Dermis blood vessel endothelial cell (primary cell): ENCODE results near the gene SIX2. TPM values are rescaled to one million over a fixed set of nuclear protein-coding genes. Genes with fewer than 3 reads are reported as not detected.
"Not testable (repeated sequence)": the region's sequence is repeated elsewhere in the genome, so short reads cannot be mapped to it uniquely, and the experiment has no call there.

Source experiments
- DNase-seq: peaks from one replicate; pipeline ENCODE4 v3.0.0; 2010
- total RNA-seq: library from RNA; depleted of rRNA; stranded (reverse); fragments of >200 nt; gene quantifications from 2 replicates; pipeline ENCODE4 v1.2.3, GENCODE V29; 2014

Gene SIX2
- 0.09 TPM in 1 of 2 replicates, not detected in the other for total RNA-seq

GRCh38 chr2:45009303-45009927 lies at the start of gene SIX2:
TSS of gene SIX2 (minus strand) at chr2:45009452. CDS start at chr2:45009110, 342 bp downstream.
- peak; percentile 93 for DNase-seq

DNA sequence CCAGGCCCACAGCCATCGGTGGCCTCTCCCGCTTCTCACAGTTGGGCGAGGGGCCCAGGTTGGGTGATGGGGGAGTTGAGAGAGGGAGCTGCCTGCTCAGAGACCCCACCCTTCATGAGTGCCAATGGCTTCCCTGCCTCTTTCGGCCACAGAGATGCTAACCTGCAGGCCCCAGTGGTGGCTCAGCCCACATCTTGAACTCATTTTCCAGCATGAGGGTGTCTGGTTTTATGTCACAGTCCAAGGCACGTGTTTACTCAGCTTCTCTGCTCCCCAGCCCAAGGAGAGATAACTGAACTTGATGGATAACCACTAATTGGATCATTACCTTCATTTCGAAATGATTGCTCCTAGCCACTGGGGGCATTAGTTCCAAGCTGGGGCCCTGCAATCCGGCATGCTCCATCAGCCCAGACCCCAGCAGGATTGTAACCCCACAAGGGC lies 45.9 kb upstream of the SIX2 start:
- DNase-seq, result no peak

- DNase-seq, result no peak
These were observed 44.7 kb upstream of the SIX2 start for GRCh38 chr2:45053966-45054365.

- DNase-seq, result no peak
These were observed 43.2 kb upstream of the SIX2 start for GRCh38 chr2:45052388-45052928.

DNA sequence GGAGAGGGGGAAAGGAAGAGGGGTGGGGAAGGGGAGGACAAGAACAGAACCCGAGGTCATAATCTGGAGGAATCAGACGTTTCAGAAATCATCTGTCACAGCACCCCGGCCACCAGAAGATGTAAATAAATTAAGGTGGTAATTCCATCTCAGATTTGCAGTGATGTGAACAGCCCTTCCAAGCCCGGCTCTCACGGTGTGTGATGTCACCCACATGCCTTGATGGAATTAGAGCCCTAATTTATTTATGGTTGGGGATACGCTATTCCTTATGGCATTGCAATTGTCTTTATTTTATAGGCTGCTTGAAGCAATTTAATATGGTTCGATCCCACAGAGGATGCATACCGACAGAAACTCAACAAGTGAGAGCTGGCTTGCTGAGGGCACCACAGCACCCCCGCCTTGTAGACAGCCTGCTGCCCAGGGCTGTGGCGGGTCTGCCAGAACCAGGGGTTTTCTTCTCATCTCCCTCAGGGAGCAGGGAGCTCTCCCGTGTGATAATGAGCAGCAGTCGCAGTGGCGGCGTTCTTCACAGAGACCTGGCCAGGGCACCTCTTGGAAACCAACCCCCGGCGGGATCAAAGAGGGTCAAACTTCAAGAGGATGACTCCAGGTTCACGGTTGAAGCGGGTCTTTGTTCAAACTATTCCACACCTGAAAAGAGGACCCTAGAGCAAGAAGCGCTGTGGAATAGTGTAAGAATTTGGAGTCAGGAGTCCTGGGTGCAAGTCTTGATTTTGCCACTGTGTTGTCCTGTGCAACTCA lies 40.5 kb upstream of the SIX2 start:
- no peak for DNase-seq

- DNase-seq, result no peak
These were observed 38.0 kb upstream of the SIX2 start for GRCh38 chr2:45047301-45047700.

GRCh38 chr2:45046786-45047185 lies 37.5 kb upstream of the SIX2 start:
- DNase-seq, result no peak

DNA sequence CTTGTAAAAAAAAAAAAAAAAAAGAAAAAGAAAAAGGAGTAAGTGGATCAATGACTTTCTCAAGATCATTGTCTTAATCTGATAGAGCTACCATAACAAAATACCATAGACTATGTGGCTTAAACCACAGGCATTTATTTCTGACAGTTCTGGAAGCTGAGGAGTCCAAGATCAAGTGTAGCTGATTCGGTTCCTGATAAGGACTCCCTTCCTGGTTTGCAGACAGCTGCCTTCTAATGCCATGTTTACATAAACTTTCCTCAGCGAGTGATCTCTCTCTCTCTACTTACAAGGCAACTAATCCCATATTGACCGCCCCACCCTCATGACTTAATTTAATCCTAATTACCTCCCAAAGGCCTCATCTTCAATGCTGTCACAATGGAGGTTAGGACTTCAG lies 36.5 kb upstream of the SIX2 start:
- DNase-seq, result no peak

DNA sequence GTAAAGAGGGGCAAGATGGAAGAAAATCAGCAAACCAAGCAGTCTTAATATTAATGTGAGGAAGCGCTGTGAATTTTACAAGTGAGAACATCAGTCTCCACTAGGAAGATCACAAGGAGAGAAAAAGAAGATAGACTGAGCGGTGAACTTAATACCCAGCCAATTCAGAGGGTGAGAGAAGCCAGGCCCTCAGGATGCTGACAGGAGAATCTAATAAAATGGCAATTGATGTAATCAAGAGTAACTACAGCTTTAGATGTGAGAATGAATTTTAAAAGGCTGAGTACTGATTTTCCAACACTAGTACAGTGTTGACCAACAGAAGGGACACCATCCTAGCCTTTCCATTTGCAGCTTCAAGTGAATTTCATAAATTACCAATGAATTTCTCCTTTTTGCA lies 35.7 kb upstream of the SIX2 start:
- no peak for DNase-seq

DNA sequence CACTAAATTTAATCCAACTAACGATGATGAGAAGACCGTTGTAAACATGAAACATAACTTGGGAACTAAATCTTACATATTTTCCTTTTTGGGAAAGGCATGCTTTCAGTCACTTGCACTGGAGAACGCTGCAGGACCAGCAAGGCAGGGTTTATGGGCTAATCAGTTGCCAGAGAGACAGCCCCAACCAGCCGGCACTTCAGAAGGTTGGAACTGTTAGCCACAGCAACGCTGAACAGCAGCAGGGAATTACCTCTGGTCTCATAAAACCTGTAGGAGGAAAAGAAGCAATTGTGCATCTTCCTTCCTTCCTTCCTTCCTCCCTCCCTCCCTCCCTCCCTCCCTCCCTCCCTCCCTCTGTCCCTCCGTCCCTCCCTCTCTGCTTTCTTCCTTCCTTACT lies 33.9 kb upstream of the SIX2 start:
- DNase-seq, result no peak

GRCh38 chr2:45042401-45042800 lies 33.1 kb upstream of the SIX2 start:
- DNase-seq, result no peak

- DNase-seq, result no peak
These were observed 31.5 kb upstream of the SIX2 start for GRCh38 chr2:45040786-45041185.

DNA sequence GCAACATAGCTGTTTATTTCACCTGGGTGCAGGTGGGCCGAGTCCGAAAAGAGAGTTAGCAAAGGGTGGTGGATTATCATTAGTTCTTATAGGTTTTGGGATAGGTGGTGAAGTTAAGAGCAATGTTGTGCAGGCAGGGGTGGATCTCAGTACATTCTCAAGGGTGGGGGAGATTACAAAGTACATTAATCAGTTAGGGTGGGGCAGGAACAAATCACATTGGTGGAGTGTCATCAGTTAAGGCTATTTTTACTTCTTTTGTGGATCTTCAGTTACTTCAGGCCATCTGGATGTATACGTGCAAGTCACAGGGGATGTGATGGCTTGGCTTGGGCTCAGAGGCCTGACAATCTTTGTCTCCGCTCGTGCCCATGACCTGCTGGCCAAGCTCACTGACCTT lies 30.6 kb upstream of the SIX2 start:
- not testable (repeated sequence) for DNase-seq

GRCh38 chr2:45038861-45039260 lies 29.6 kb upstream of the SIX2 start:
- not testable (repeated sequence) for DNase-seq

- no peak for DNase-seq
These were observed 24.1 kb upstream of the SIX2 start for GRCh38 chr2:45033302-45033701.

GRCh38 chr2:45031028-45031427 lies 21.8 kb upstream of the SIX2 start:
- no peak for DNase-seq

DNA sequence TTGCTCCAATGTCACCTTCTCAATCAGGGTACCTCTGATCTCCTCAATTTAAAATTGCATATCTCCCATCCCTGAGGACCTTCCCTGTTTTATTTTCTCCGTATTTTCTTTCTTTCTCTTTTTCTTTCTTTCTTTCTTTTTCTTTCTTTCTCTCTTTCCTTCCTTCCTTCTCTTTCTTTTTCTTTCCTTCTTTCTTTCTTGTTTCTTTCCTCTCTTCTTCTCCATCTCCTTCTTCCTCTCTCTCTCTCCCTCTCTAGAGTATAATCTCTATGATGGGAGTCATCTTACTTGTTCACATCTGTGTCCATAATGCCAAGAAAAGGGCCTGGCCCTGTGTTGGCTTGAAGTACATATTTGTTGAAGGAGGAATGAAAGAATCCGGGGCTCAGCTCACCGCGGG lies 21.3 kb upstream of the SIX2 start:
- no peak for DNase-seq

GRCh38 chr2:45029215-45029614 lies 20.0 kb upstream of the SIX2 start:
- no peak for DNase-seq

DNA sequence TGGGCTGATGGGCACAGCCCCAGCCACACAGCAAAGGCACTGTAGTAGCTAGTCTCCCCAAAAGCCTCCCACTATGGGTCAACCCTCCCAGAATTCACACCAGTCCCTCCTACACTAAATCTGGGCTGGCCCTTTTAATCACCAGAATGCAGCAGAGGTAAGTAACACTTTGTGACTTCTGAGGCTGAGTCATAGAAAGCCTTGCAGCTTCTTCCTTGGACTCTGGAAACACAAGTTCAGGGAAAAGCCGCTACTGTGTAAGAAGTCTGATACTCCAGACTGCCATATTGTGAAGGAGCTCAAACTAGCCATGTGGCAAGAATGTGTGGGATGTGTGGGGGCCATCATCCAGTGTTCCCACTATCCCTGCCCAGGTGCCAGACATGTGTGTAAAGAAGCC lies 19.0 kb upstream of the SIX2 start:
- DNase-seq, result no peak

GRCh38 chr2:45026924-45027450 lies 17.7 kb upstream of the SIX2 start:
- DNase-seq, result no peak

DNA sequence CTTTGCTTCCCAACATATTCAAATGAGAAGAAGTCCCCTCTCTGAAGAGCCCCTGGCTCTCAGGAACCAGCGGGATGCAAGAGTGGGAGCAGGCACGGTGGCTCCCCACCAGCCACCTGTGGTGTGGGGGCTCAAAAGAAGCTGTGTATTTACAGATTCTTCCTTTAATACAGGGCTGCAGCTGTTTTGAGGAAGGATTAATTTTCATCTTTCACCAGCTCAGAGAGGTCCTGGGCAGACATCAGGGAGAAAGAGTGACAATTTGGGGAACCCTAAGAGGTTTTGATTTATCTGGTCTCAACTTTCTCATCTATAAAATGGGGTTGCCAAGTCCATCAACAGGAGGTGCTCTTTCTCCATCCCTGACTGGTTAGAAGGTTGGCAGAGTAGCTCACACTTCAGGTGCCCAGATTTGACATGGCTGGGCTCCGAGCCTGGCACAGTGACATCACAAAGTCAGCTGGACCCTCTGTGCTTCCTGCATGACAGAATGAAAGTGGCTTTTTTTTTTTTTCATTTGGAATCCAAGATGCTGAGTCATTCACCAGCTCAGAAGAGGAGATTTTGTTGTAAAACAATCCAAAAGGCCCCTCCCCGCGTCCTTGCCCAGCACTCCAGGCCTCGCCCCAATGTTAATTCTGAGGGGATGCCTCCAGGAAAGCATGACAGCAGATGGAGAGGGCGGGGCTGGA lies 15.5 kb upstream of the SIX2 start:
- peak; percentile 82 for DNase-seq

GRCh38 chr2:45024097-45024496 lies 14.8 kb upstream of the SIX2 start:
- no peak for DNase-seq

DNA sequence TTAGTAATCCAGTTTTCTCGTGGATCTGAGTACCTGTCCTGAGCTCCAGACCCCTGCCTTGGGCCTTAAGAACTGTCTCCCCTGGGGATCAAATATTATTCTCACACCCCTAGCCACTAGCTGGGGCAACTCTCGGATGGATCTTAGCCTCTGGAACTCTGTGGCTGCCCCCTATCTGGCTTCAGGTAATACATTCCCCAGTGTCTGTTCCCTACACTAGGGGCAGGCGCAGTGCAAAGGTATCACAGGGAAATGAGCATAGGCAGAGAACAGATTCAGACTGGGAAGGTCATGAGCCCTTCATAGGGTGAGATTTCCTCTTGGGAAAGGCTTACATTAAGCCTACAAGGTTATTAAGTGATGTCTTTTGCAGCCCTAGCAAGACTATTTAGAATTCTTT lies 11.2 kb upstream of the SIX2 start:
- DNase-seq, result no peak
